Bone marrow (tissue), 2 donors: ENCODE measurements around the gene SP2.

Experiments used
- DNase-seq, 2 donors: peaks; one replicate each; lab custom pipeline; 2025; lab: John Stamatoyannopoulos, UW

Gene SP2

GRCh38 chr17:47889734-47890529, 6.1 kb upstream of the SP2 start:
- DNase-seq = peak; percentile 58 to 59

GRCh38 chr17:47891545-47892088, 4.4 kb upstream of the SP2 start:
- DNase-seq = no peak

DNA sequence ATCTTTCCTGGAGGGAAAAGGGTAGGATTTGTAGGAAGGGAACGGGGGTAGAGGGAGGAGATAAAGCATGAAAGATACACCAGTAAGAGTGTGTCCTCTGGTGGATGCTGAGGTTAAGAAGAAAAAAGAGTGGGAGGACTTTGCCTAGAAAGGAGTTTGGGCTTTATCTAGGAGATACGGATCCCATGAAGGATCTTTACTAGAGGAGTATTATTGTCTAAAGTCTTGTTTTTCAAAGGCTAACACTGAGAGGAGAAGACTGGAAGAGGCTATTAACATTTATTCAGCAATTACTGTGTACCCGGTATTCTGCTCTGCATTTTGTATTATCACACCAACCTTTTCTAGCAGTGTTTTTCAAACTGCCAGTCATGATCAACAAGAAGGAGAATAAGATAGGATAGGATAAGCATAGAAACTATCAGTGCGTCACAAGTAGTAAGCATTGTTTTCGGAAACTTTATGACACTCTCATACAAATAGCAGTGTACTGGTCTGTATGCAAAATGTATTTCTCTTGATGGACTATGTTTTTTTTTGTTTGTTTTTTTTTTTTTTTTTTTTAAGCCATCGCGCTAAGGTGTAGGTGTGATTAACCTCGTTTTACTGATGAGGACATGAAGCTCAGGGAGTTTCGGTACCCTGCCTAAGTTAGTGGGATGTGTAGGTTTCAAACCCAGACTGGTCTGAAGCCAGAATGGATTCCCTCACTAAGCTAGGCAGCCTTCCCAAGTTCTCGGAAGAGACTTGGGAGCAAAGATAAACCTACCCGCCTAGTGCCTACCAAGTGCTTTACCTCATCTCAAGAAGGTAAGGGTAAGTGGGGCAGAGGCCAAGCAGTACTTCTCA, 1.3 kb upstream of the SP2 start:
- no peak for DNase-seq

DNA sequence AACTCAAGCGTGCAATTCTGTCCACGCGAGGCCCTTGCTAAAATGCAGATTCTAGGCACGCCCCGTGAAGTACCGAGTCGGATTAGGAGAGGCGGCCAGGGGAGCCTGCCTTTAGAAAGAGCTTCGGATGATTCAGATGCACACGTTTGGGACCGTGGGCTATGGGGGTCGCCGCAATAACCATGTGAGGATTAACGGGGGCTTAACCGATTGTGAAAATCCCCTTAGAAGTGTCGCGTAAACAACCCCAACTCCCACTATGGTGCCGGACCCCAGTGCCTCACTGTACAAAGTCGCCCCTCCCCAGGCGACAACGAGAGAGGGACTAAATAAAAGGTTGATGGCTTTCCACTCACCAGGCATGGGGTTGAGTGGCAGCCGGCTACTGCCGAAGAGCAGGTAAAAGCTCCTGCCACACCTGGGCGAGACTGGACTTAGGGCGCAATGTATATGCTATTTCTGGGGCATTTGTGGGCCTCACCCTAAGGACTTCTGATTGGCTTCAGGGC, 635 bp upstream of the SP2 start:
- peak in 1 of 2 donors; percentile 32 for DNase-seq

- peak in 1 of 2 donors; percentile 80 for DNase-seq
Observed at GRCh38 chr17:47896672-47897490, 845 bp downstream of the SP2 start.

GRCh38 chr17:47897561-47897960, 1.5 kb downstream of the SP2 start:
- DNase-seq = no peak

DNA sequence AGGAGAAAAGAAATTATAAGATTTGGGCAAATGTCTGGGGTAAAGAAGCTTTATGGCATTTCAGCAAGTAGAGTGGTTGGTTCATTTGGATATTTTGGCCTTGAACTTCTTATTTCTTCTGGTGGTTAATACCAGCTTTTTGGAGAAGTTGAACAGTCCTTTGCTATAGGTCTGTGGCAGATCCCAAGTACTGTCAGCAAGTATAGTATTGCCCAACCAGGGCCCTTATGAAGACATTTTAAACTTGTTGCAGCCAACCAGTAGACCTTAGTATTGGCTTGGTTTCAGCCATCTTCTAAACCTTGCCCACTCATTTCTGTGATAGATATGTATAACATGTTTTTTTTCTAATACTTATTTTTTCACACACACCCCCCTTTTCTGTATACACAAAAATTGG, 2.2 kb downstream of the SP2 start:
- DNase-seq = no peak

GRCh38 chr17:47899643-47900042, 3.6 kb downstream of the SP2 start:
- no peak for DNase-seq

- DNase-seq = no peak
Observed at GRCh38 chr17:47901423-47901822, 5.4 kb downstream of the SP2 start.

- no peak for DNase-seq
Observed at GRCh38 chr17:47902039-47902744, 6.2 kb downstream of the SP2 start.

GRCh38 chr17:47905221-47905733, 9.2 kb downstream of the SP2 start:
- no peak for DNase-seq

DNA sequence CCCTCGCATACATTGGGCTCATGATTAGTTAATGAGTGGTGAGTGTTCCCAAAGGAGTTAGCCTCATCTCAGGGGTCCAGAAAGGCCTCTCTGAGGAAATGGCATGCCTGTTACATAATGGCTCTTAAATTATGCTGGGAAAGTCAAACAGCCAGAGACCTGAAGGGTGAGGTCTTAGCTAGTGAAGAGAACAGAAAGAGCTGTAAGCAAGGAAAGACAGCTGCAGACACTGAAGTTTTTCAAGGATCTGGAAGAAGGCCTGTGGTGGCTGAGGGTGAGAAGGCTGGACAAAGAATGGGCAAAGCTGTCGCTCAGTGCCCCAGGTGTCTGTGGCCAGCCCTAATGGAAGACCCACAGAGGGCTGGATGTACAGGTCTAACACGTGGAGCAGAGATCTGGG, 10.4 kb downstream of the SP2 start:
- DNase-seq = no peak

GRCh38 chr17:47907932-47908562, 12.0 kb downstream of the SP2 start:
- peak in 1 of 2 donors; percentile 53 for DNase-seq

DNA sequence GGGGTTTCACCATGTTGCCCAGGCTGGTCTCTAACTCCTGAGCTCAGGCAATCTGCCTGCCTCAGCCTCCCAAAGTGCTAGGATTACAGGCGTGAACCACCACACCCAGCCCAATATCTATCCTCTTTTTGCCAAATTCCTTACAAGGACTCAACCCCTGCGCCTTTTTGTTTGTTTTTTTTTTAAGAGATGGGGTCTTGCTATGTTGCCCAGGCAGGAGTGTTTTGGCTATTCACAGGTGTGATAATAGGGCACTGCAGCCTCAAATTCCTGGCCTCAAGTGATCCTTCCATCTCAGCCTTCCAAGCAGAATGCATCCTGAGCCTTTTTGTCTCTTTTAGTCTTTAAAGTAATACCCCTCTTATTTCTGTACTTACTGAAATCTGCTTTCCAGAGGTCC, 17.0 kb downstream of the SP2 start:
- DNase-seq = no peak

DNA sequence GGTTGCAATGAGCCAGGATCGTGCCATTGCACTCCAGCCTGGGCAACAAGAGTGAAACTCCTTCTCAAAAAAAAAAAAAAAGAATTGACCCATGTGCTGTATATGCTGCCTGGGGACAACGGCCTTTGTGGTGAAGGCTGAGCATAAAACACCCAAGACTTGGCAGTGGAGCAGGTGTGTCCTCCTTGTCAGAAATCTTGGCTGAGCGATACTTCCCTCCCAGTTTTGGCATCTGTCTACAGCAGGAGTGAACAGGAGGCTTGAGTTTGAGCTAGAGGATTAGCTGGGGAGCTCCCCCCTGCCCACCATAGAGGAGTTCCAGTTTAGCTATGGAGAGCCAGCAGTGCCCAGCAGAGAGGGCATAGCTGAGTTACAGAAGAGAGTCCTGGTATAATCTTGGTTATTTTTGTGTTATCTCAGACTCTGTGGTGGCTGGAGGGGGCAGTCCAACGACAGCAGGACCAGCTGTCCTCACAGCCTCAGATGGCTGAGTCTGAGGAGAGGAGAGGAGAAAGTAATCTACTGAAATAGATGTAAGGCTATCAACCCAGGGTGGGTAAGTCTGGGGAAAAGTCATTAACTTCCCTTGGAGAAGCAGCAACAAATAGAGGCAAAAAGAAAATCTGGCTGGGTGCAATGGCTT, 18.4 kb downstream of the SP2 start:
- DNase-seq = no peak

DNA sequence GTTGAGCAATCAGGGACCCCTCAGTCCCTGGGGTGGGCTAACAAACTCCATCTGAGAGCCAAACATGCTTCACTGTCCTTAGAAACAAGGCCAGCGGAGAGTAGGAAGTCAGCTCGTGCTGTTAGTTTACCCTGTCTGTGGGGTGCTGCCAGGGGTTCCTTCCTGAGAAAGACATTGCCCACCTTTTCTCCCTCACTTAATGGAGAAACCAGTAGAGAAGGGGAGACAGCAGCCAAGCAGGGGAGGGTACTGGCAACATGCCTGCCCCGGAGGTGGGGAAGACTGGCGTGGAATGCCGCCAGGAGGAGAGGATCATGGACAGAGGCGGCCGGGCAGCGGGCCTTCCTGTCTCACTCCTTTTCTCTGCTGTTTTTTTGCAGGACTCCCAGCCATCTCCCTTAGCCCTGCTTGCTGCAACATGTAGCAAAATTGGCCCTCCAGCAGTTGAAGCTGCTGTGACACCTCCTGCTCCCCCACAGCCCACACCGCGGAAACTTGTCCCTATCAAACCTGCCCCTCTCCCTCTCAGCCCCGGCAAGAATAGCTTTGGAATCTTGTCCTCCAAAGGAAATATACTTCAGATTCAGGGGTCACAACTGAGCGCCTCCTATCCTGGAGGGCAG, 19.9 kb downstream of the SP2 start:
- no peak for DNase-seq

- DNase-seq = no peak
Observed at GRCh38 chr17:47916489-47917208, 20.6 kb downstream of the SP2 start.

DNA sequence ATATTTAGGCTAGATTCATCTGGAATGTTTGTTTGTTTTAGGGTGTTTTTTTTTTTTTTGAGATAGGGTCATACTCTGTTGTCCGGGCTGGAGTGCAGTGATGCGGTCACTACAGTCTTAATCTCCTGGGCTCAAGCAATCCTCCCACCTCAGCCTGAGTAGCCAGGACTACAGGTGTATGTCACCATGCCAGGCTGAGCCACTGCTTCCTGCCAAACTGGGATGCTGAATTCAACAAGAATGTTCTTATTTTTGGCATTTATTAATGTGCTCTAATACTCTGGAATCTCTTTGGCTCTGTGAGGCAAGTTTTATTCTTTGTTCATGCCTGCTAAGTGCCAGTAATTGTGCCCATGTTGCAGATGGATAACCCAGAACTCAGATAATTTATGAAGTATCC, 21.5 kb downstream of the SP2 start:
- DNase-seq = no peak

DNA sequence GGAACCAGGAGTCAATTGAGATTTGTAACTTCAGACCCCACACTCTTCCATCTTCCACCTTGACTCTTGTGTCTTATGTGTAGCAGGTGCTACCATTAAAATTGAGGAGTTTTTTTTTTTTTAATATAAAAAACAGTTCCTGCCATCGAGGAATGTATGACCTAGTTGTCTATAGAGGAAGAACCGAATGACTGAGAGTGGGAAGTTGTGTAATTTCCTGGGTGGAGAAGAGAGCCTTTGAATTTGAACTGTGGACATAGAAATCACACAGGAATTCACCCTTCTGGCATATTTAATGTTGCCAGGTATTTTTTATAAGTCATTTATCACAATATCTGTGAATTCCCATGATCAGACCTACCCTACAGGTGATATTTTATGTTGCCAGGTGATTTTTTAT, 22.0 kb downstream of the SP2 start:
- no peak for DNase-seq
